Left lung (tissue), 10 donors: Measurements from ENCODE around the gene GMDS. TPM values are rescaled to one million over a fixed set of nuclear protein-coding genes. Genes with fewer than 3 reads are reported as not detected.

Experiments
- ATAC-seq: fragments of 200-7000 bp; cut with Tn5 transposase; one replicate; pipeline ENCODE4 v1.9.1; 2020; ENCODE audit warnings: moderate library complexity
- DNase-seq, 4 donors: peaks; one replicate each; pipeline ENCODE4 v3.0.0-alpha.2; 2013 to 2020
- H3K27ac ChIP-seq, 2 donors: fragments of 200-600 bp; sonication (generic) in 1 of 2; one replicate each; pipeline versions ENCODE4 v1.5.0 to v1.8.0; 2020 to 2021
- H3K27me3 ChIP-seq, 2 donors: fragments of 200-600 bp; sonication (generic) in 1 of 2; one replicate each; pipeline versions ENCODE4 v1.5.0 to v1.8.0; 2020 to 2021
- H3K36me3 ChIP-seq, 2 donors: fragments of 200-600 bp; sonication (generic) in 1 of 2; one replicate each; pipeline versions ENCODE4 v1.5.0 to v1.8.0; 2020 to 2021
- H3K4me1 ChIP-seq, 2 donors: fragments of 200-600 bp; one replicate each; pipeline ENCODE4 v1.8.0; 2021
- H3K4me3 ChIP-seq, 2 donors: fragments of 200-600 bp; sonication (generic) in 1 of 2; one replicate each; pipeline versions ENCODE4 v1.5.0 to v1.8.0; 2020 to 2021; ENCODE audit warnings: mild to moderate bottlenecking in 1 of 2
- H3K9me3 ChIP-seq, 2 donors: fragments of 200-600 bp; sonication (generic) in 1 of 2; one replicate each; pipeline versions ENCODE4 v1.5.0 to v1.8.0; 2020 to 2021
- CTCF ChIP-seq, 2 donors: fragments of 200-600 bp; sonication (generic) in 1 of 2; IDR thresholded peaks; one replicate each; pipeline versions ENCODE4 v1.5.0 to v1.8.0; 2021; ENCODE audit warnings: antibody characterized with exemption in 2 of 2
- intact Hi-C, 2 donors: fragments of 100-400 bp; cut with DNase I; formaldehyde crosslinking; loops; one replicate each; pipeline versions ENCODE4 v1.11.2 to v1.14.2; 2022
- polyA plus RNA-seq, 6 donors: library from polyadenylated mRNA; unstranded; fragments of 120-200 nt; gene quantifications; one replicate each; pipeline ENCODE4 v1.2.1, GENCODE V29; 2013; ENCODE audit not compliant: insufficient read length in 6 of 6
- total RNA-seq, 2 donors: library from RNA; stranded (reverse); fragmentation: NEBNext Ultra II Directional; extraction: Animal tissue kit (Norgen Biotek cat#: 25700); gene quantifications; one replicate each; pipeline ENCODE4 v1.2.1, GENCODE V29; 2021
- donor health status: DM: no; HTN: yes; CAD: no.
- donor health status: DM: no; HTN: no; CAD: no.

GMDS gene
- total and polyA plus RNA-seq, 8 donors: 16.5 to 25.4 (median 21.2) TPM

GRCh38 chr6:1916334-1917070 lies 328.9 kb downstream of the GMDS start:
- ATAC-seq (no peak), DNase-seq (no peak)
- Histone ChIP-seq H3K4me3 (no peak overlapping the region), H3K36me3 (no peaks in the 10 kb centered on the region), H3K9me3 (no peaks in the 10 kb centered on the region), H3K4me1 (no peaks in the 10 kb centered on the region), H3K27ac (no peak overlapping the region), H3K27me3 (no peaks in the 10 kb centered on the region)
- intact Hi-C loops: no loop called here
- no peak for TF ChIP-seq CTCF (IDR thresholded peaks at IDR 0.05)

- ATAC-seq (no peak), DNase-seq (no peak)
- Histone ChIP-seq H3K4me1 (no peaks in the 10 kb centered on the region), H3K36me3 (no peaks in the 10 kb centered on the region), H3K27ac (no peak overlapping the region), H3K27me3 (no peaks in the 10 kb centered on the region), H3K9me3 (no peaks in the 10 kb centered on the region), H3K4me3 (no peak overlapping the region)
- intact Hi-C loops: no loop called here
- TF ChIP-seq CTCF (IDR thresholded peaks at IDR 0.05): no peak
These were observed 330.2 kb downstream of the GMDS start for GRCh38 chr6:1915226-1915625.

GRCh38 chr6:1913577-1913976 lies 331.8 kb downstream of the GMDS start:
- intact Hi-C loops: no loop called here
- no peak overlapping the region for H3K27ac ChIP-seq
- H3K4me1 ChIP-seq: no peaks in the 10 kb centered on the region
- no peak overlapping the region for H3K4me3 ChIP-seq
- DNase-seq (peak in 1 of 4 donors; percentile 40), ATAC-seq (no peak)
- no peak for TF ChIP-seq CTCF (IDR thresholded peaks at IDR 0.05)
- no peaks in the 10 kb centered on the region for H3K27me3 ChIP-seq
- H3K36me3 ChIP-seq: no peaks in the 10 kb centered on the region
- H3K9me3 ChIP-seq: no peaks in the 10 kb centered on the region

GRCh38 chr6:1912731-1913130 lies 332.7 kb downstream of the GMDS start:
- TF ChIP-seq CTCF (IDR thresholded peaks at IDR 0.05): no peak
- intact Hi-C loops: no loop called here
- no peak overlapping the region for H3K27ac ChIP-seq
- H3K36me3 ChIP-seq: no peaks in the 10 kb centered on the region
- H3K9me3 ChIP-seq: no peaks in the 10 kb centered on the region
- no peaks in the 10 kb centered on the region for H3K27me3 ChIP-seq
- no peak for DNase-seq
- no peak for ATAC-seq
- H3K4me1 ChIP-seq: no peaks in the 10 kb centered on the region
- H3K4me3 ChIP-seq: no peak overlapping the region

- DNase-seq (peak in 1 of 4 donors; percentile 46), ATAC-seq (no peak)
- no peak overlapping the region for H3K4me3 ChIP-seq
- H3K9me3 ChIP-seq: no peaks in the 10 kb centered on the region
- H3K27me3 ChIP-seq: no peaks in the 10 kb centered on the region
- TF ChIP-seq CTCF (IDR thresholded peaks at IDR 0.05): no peak
- H3K4me1 ChIP-seq: no peaks in the 10 kb centered on the region
- intact Hi-C loops: no loop called here
- no peaks in the 10 kb centered on the region for H3K36me3 ChIP-seq
- H3K27ac ChIP-seq: no peak overlapping the region
These were observed 333.9 kb downstream of the GMDS start for GRCh38 chr6:1911474-1911873.
